Femur (tissue), 1 donor: ENCODE measurements around the gene AKT1.
A peak's percentile ranks its signal among the peaks of the same experiment; 100 is the strongest.

Experiments used
- DNase-seq: peaks from one replicate; pipeline ENCODE4 v3.0.0-alpha.2; 2017

The AKT1 gene

GRCh38 chr14:104798300-104799243 is 3.0 kb upstream of the AKT1 start:
- DNase-seq: no peak

DNA sequence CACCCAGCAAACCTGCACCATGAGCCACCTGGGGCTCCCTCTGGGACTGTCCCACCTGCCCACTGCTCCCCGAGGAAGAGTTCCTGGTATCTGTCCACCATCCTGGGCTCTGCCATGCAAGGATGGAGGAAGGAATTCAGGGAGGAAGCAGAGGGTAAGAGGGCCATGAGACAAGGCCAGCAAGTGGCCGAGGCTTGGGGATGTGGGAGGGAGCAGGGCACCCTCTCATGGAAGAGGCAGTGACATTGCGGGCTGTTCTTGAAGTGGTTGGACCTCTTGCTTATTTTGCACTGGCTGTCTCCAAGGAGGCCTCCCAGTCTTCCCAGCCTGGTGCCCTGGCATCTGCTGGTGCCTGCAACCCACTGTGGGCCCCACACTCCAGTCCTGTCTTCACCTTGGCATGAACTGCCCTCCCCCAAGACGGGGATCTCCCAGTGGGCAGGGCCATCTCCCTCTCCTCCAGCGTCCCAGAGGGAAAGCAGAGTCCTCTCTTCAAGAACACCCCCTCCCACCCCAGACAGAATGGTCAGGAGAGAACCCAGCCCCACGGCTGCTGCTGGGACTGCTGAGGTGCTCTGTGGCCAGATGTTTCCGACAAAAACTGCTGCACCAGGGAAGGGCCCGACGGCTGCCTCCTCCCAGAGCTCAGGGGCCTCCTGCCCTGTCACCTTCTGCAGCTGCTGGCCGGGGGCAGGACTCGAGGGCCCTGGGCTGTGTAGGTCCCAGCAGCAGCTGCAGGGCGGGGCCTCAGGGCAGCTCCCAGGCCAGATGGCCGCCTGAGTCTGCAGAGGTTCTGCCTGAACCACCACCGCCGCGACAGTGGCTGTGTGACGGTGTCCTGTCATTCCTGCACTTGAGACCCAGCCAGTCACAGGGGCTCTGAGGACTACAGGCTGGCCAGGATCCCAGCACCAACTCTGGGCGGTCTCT is 1.8 kb upstream of the AKT1 start:
- DNase-seq: peak; percentile 74

DNA sequence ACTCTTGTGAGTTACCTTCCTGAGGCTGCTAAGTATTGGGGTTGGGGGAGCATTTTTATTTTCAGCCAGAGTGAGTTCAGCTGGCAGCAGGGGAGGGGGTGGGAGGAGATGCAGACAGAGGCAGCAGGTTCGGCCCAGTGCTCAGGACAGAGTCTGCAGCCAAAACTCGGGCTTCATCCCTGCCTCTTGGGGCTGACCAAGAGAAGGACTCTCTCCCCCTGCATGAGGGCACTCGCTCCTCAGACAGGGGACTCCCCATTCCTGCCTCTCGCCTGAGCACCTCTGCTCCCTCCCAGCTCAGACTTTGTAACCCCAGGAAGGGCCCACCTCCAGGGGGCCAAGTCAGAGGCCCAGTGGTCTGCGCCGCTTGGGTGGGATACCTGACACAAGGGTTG is 1.1 kb upstream of the AKT1 start:
- DNase-seq: no peak

- peak; percentile 75 for DNase-seq
Observed at GRCh38 chr14:104795781-104796686, 486 bp upstream of the AKT1 start.

GRCh38 chr14:104794631-104794992 is 936 bp downstream of the AKT1 start:
- DNase-seq: no peak

DNA sequence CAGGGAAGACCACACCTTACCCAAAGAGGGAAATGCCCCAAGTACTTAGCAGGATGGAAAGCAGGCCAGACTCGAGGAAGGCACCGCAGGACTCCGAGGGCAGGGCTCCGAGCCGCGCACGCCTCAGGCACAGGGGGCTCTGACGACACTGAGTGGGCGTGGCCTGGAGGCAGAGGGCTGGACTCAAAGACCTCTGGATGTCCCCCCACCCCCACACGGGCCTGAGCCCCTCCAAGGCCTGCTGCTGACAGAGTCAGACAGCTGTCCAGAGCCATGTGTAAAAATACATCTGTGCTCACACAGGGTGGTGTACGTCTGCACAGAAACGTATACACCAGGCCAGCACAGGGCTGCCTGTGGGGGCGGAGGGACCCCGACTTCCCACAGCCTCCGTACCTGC is 1.4 kb downstream of the AKT1 start:
- peak; percentile 76 for DNase-seq

GRCh38 chr14:104793703-104793959 is 1.9 kb downstream of the AKT1 start:
- DNase-seq: no peak

- DNase-seq: no peak
Observed at GRCh38 chr14:104792945-104793702, 2.4 kb downstream of the AKT1 start.

- no peak for DNase-seq
Observed at GRCh38 chr14:104792101-104792884, 3.3 kb downstream of the AKT1 start.

GRCh38 chr14:104791425-104791824 is 4.1 kb downstream of the AKT1 start:
- no peak for DNase-seq

GRCh38 chr14:104789752-104790743 is 5.5 kb downstream of the AKT1 start:
- no peak for DNase-seq

- no peak for DNase-seq
Observed at GRCh38 chr14:104788873-104789663, 6.5 kb downstream of the AKT1 start.

DNA sequence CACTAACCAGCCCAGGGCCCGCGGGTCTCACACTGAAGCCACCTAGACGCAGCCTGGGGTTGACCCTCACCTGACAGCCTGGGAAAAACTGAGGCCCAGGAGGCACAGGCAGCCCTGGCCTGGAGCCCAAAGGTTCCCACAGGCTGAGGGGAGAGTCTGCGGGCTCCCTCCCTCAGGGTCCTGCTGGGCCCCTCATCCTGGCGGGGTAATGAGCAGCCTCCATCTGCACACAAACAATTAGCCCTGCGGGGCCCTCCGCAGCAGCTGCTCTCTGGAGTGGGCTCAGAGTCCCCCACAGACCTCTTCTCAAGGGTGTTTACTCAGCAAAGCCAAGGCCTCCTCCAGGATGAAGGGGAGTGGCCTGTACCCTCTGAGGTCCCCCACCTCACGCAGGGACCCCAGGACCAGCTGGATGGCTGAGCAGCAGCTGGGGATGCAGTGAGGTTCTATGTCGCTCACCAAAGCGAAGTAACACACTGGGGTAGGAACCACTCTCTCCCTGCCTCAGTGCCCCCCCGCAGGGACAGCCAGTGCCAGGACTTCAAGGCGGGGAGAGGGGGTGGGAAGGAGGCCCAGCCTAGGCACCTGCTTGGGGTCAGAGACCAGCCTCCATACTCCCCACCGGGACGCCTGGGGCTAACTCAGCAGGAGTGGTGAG is 7.3 kb downstream of the AKT1 start:
- no peak for DNase-seq

GRCh38 chr14:104787736-104788135 is 7.8 kb downstream of the AKT1 start:
- no peak for DNase-seq

DNA sequence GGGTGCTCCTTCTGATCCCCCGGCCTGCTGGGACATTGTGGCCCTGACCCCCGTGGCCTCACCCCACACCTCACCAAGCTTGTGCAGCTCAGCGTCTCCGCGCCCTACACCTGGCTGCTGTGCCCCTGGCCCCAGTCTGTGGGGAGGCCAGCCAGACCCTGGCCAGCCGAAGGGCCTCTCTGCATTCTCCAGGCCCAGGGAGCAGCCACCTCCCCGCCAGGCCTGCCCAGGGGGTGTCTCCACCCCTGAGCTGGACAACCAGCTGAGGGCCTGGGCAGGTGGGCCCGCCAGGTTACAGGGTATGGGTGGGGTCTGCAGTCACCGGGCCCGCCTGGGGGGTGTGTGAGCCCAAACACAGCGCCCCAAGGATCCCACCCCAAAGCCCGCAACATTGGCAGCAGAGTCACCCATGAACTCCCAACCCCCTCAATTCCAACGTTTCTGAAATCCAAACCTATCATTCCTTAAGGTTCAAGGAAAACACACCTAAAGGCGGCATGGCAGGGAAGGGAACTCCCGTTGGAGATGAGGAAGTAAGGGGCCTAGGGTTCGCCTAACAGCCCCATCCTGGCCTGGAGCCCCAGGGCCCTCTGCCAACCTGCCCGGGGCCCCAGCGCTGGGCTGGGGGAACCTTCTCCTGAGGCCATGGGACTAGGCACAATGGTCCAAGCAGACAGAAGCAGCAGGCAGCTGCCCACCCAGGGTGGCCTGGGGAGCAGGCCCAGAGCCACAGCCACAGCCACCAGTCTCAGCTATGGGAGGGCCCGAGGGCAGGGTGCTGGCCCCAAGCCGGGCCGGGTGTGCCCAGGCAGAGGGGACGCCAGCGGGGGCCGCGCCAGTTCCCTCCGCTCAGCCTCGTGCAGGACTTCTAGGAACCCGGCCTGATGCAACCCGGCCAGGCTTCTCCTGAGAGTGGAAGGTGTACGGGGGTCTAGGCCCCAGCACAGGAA is 8.5 kb downstream of the AKT1 start:
- no peak for DNase-seq

GRCh38 chr14:104786091-104786586 is 9.4 kb downstream of the AKT1 start:
- no peak for DNase-seq

GRCh38 chr14:104785708-104786080 is 9.9 kb downstream of the AKT1 start:
- DNase-seq: no peak
